Coronary artery (tissue), 2 donors: ENCODE data around the gene SMOC2.

Source experiments
- DNase-seq: peaks from one replicate; pipeline ENCODE4 v3.0.0-alpha.2; 2017; ENCODE audit warnings: low spot score
- H3K27ac ChIP-seq, 2 donors: fragments of 200-600 bp; sonication (generic); one replicate each; pipeline ENCODE4 v1.5.1; 2016 to 2019
- H3K4me3 ChIP-seq: fragments of 200-600 bp; sonication (generic); 2 replicates; pipeline ENCODE4 v1.5.1; 2016; ENCODE audit warnings: mild to moderate bottlenecking, moderate library complexity
- CTCF ChIP-seq: fragments of 200-600 bp; sonication (generic); IDR thresholded peaks from one replicate; pipeline ENCODE4 v1.5.1; 2019; ENCODE audit warnings: antibody characterized with exemption

SMOC2 gene

GRCh38 chr6:168440520-168441433, at the start of gene SMOC2:
Gene SMOC2 (plus strand): TSS chr6:168441184. CDS start chr6:168441371, 187 bp downstream.
- peak within 1 kb of the TSS; percentile 47 to 82 for H3K27ac ChIP-seq
- DNase-seq: no peak

GRCh38 chr6:168393126-168393870, 47.7 kb upstream of the SMOC2 start:
- no peak overlapping the region for H3K4me3 ChIP-seq
- no peak overlapping the region for H3K27ac ChIP-seq
- no peak for DNase-seq
- TF ChIP-seq CTCF: no peak

More at GRCh38 chr6:168440520-168441433, at the start of gene SMOC2:
- H3K4me3 ChIP-seq: peak within 1 kb of the TSS; percentile 85
- no peak for TF ChIP-seq CTCF

- Histone ChIP-seq H3K4me3 (no peak overlapping the region), H3K27ac (no peak overlapping the region)
- no peak for DNase-seq
- TF ChIP-seq CTCF: no peak
Measured at GRCh38 chr6:168394606-168395005, 46.4 kb upstream of the SMOC2 start.

GRCh38 chr6:168395983-168396382, 45.0 kb upstream of the SMOC2 start:
- no peak for TF ChIP-seq CTCF
- Histone ChIP-seq H3K4me3 (no peak overlapping the region), H3K27ac (no peak overlapping the region)
- no peak for DNase-seq

GRCh38 chr6:168396561-168396960, 44.4 kb upstream of the SMOC2 start:
- Histone ChIP-seq H3K27ac (no peak overlapping the region), H3K4me3 (no peak overlapping the region)
- no peak for DNase-seq
- no peak for TF ChIP-seq CTCF

GRCh38 chr6:168397012-168397411, 44.0 kb upstream of the SMOC2 start:
- DNase-seq: no peak
- no peak for TF ChIP-seq CTCF
- Histone ChIP-seq H3K4me3 (no peak overlapping the region), H3K27ac (no peak overlapping the region)
